Measurements from ENCODE around the gene SPATA16.
"Not testable (repeated sequence)": the region's sequence is repeated elsewhere in the genome, so short reads cannot be mapped to it uniquely, and the experiment has no call there.

SPATA16 gene

DNA sequence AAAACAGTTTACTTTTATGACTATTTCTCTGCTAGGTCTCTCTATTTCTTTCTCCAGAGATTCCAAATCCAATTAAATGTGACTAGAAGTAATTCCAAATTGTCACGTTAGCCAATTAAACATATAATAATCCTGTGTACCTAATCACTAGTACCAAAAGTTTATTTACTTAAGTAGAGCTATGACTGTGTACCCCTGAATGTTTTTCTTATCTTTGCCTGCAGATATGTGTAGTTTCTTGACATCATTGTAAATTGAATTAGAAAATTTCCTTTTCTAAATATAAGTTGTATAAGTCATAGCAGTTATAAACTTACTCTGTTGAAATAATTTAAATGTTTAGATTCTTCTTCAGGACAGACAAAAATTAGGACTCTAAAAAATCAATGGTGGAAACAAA lies 163.3 kb downstream of the SPATA16 start:
- Histone ChIP-seq H3K9me3 (ENCODE audit: control insufficient read depth in 1 of 2, low read length in 2 of 2) (no peaks in the 10 kb centered on the region), H3K27ac (ENCODE audit: low read length) (no peak overlapping the region), H3K4me1 (ENCODE audit: control insufficient read depth in 1 of 2, insufficient read depth in 2 of 2, low read length in 2 of 2) (no peaks in the 10 kb centered on the region), H3K36me3 (ENCODE audit: control insufficient read depth in 1 of 2, insufficient read depth in 2 of 2, low read length in 2 of 2) (no peaks in the 10 kb centered on the region), H3K27me3 (ENCODE audit: low read depth, low read length) (no peaks in the 10 kb centered on the region), H3K4me3 (ENCODE audit: low read depth in 1 of 2, low read length in 2 of 2) (no peak overlapping the region)

DNA sequence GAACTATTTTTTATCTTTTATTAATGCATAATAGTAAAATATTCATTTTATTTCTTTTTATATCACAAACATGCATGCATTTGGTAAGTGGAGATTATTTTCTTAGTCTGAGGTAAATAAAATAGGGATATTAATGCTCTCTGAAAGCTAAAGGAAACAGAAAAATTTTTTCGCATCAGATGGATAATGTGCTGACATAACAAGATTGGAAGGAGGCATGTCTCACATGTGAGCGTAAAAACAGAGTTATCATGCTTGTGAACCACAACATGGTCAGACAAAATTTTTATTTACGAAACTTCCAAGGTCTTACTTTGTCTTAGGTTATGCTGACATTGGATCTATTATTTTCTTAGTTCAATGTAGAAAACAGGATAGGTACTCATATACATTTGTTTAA lies 166.1 kb downstream of the SPATA16 start:
- H3K36me3 ChIP-seq (ENCODE audit: control insufficient read depth in 1 of 2, insufficient read depth in 2 of 2, low read length in 2 of 2): no peaks in the 10 kb centered on the region
- no peaks in the 10 kb centered on the region for H3K4me1 ChIP-seq (ENCODE audit: control insufficient read depth in 1 of 2, insufficient read depth in 2 of 2, low read length in 2 of 2)
- H3K9me3 ChIP-seq (ENCODE audit: control insufficient read depth in 1 of 2, low read length in 2 of 2): no peaks in the 10 kb centered on the region
- no peaks in the 10 kb centered on the region for H3K27me3 ChIP-seq (ENCODE audit: low read depth, low read length)
- no peak overlapping the region for H3K4me3 ChIP-seq (ENCODE audit: low read depth in 1 of 2, low read length in 2 of 2)
- H3K27ac ChIP-seq (ENCODE audit: low read length): no peak overlapping the region

DNA sequence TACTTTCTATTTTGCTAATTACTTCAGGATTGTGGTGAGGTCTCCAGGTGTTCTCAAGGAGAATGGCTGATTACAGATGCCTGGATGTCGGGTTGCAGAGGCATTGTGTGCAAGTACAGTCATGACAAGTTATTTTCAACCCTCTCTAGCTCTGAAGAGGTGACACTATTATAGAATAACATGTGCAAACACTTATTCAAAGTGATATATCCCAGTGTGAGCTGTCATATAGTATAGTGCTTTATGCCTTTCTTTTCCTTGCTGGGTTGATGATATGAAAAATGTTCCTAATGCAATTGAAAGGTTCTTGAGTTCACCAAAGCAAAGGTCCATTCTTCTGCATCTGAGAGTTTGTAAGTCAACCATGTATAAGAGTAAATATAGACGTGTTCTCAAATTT lies 167.2 kb downstream of the SPATA16 start:
- Histone ChIP-seq H3K4me1 (ENCODE audit: control insufficient read depth in 1 of 2, insufficient read depth in 2 of 2, low read length in 2 of 2) (no peaks in the 10 kb centered on the region), H3K36me3 (ENCODE audit: control insufficient read depth in 1 of 2, insufficient read depth in 2 of 2, low read length in 2 of 2) (no peaks in the 10 kb centered on the region), H3K27me3 (ENCODE audit: low read depth, low read length) (no peaks in the 10 kb centered on the region), H3K4me3 (ENCODE audit: low read depth in 1 of 2, low read length in 2 of 2) (no peak overlapping the region), H3K27ac (ENCODE audit: low read length) (no peak overlapping the region), H3K9me3 (ENCODE audit: control insufficient read depth in 1 of 2, low read length in 2 of 2) (no peaks in the 10 kb centered on the region)

DNA sequence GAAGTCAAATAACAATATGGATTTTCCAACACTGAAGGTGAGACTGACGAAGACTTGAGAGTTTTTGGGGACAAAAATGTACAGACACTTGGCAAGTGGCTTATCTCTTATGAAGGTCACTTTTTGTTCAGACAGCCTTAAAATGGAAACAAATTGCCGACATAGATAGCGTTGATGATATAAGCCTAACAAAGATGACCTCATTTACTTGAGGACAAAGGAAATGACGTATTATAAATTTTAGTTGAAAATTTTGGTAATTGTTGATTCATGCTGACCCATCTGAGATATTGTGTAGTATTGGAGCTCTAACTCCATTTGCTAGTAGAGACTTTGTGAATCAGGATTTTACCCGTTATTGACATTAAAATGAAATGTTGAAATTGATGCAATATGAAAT lies 168.3 kb downstream of the SPATA16 start:
- Histone ChIP-seq H3K9me3 (ENCODE audit: control insufficient read depth in 1 of 2, low read length in 2 of 2) (no peaks in the 10 kb centered on the region), H3K4me1 (ENCODE audit: control insufficient read depth in 1 of 2, insufficient read depth in 2 of 2, low read length in 2 of 2) (no peaks in the 10 kb centered on the region), H3K27ac (ENCODE audit: low read length) (no peak overlapping the region), H3K4me3 (ENCODE audit: low read depth in 1 of 2, low read length in 2 of 2) (no peak overlapping the region), H3K36me3 (ENCODE audit: control insufficient read depth in 1 of 2, insufficient read depth in 2 of 2, low read length in 2 of 2) (no peaks in the 10 kb centered on the region), H3K27me3 (ENCODE audit: low read depth, low read length) (no peaks in the 10 kb centered on the region)

DNA sequence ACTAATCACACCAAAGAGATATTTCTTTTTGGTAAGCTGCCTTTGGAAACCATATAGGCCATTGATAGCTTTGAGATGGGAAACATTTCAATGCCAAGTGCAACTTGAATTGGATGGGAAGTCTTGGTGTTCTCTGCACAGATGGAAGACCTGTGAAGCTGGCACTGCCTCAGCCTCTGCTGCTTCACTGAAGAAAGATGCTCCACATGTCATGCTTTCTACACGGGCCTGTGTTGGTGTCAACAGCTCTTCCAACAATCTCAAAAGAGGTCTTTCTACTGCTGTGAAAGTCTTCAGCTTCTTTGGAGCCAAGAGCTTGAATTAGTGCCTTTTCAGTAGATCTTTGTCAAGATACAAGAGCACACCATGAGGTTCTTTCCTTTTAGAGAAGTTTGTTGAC lies 169.0 kb downstream of the SPATA16 start:
- H3K27me3 ChIP-seq (ENCODE audit: low read depth, low read length): no peaks in the 10 kb centered on the region
- H3K4me1 ChIP-seq (ENCODE audit: control insufficient read depth in 1 of 2, insufficient read depth in 2 of 2, low read length in 2 of 2): no peaks in the 10 kb centered on the region
- no peaks in the 10 kb centered on the region for H3K36me3 ChIP-seq (ENCODE audit: control insufficient read depth in 1 of 2, insufficient read depth in 2 of 2, low read length in 2 of 2)
- H3K27ac ChIP-seq (ENCODE audit: low read length): no peak overlapping the region
- no peak overlapping the region for H3K4me3 ChIP-seq (ENCODE audit: low read depth in 1 of 2, low read length in 2 of 2)
- H3K9me3 ChIP-seq (ENCODE audit: control insufficient read depth in 1 of 2, low read length in 2 of 2): no peaks in the 10 kb centered on the region

DNA sequence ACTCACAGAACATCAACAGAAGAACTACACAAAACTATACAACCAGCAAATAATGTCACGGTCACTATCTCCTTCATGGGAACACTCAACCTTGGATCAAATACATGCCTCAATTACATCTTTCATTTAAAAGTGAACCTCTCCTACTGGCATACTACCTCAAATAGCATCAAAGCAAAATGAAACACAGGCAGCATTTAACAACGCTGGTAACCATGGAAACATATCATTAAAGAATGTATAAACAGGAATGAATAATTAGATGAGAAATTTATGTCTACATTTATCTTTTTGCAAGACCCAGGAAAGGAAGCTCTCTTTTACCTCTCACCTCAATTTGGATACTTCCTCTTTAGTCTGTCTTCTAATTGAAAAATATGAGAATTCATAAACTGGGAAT lies 172.4 kb downstream of the SPATA16 start:
- no peak overlapping the region for H3K4me3 ChIP-seq (ENCODE audit: low read depth in 1 of 2, low read length in 2 of 2)
- no peaks in the 10 kb centered on the region for H3K9me3 ChIP-seq (ENCODE audit: control insufficient read depth in 1 of 2, low read length in 2 of 2)
- H3K4me1 ChIP-seq (ENCODE audit: control insufficient read depth in 1 of 2, insufficient read depth in 2 of 2, low read length in 2 of 2): no peaks in the 10 kb centered on the region
- no peaks in the 10 kb centered on the region for H3K36me3 ChIP-seq (ENCODE audit: control insufficient read depth in 1 of 2, insufficient read depth in 2 of 2, low read length in 2 of 2)
- H3K27ac ChIP-seq (ENCODE audit: low read length): no peak overlapping the region
- no peaks in the 10 kb centered on the region for H3K27me3 ChIP-seq (ENCODE audit: low read depth, low read length)

DNA sequence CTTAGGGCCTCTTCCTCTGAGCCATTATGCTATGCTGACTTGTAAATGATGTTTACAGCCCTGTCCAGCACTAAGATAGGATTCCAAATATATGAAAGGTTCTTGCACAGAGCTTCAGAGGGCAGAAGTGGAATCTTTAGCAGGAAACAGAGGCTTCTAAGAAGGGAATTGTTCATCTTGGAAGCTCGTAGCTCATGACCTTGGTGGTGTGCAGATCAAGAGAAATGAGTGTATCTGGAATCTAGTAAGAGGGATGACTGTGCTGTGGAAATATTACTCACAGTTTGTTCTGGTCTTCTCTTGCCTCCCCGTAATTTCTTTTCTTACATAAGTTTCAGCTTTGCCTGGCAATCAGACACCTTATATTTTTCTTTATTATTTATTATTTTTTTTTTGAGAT lies 175.8 kb downstream of the SPATA16 start:
- H3K9me3 ChIP-seq (ENCODE audit: control insufficient read depth in 1 of 2, low read length in 2 of 2): no peaks in the 10 kb centered on the region

DNA sequence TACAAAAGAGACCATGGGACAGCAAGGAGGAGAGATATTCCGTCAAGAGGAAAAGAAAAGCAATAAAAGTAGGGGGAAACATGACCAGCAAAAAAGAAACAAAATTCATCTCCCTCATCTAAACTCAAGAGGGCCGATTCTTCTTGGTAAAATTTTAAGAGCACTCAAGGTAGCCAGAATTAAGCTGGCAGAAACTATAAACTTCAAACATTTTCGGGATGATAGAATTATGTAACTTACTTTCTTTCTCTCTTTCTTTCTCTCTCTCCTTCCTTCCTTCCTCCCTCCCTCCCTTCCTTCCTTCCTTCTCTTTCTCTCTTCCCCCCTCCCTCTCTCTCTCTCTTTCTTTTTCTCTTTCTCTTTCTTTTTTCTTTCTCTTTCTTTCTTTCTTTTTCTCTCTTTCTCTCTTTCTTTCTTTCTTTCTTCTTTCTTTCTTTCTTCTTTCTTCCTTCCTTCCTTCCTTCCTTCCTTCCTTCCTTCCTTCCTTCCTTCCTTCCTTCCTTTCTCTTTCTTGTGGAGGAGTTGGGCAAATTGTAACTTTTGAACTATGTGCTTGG lies 180.3 kb downstream of the SPATA16 start:
- H3K4me1 ChIP-seq (ENCODE audit: control insufficient read depth in 1 of 2, insufficient read depth in 2 of 2, low read length in 2 of 2); H3K4me3 ChIP-seq (ENCODE audit: low read depth in 1 of 2, low read length in 2 of 2); H3K36me3 ChIP-seq (ENCODE audit: control insufficient read depth in 1 of 2, insufficient read depth in 2 of 2, low read length in 2 of 2); H3K27ac ChIP-seq (ENCODE audit: low read length); H3K9me3 ChIP-seq (ENCODE audit: control insufficient read depth in 1 of 2, low read length in 2 of 2); H3K27me3 ChIP-seq (ENCODE audit: low read depth, low read length): not testable (repeated sequence)

More for the DNA sequence above, 175.8 kb downstream of the SPATA16 start:
- Histone ChIP-seq H3K27me3 (ENCODE audit: low read depth, low read length) (no peaks in the 10 kb centered on the region), H3K36me3 (ENCODE audit: control insufficient read depth in 1 of 2, insufficient read depth in 2 of 2, low read length in 2 of 2) (no peaks in the 10 kb centered on the region), H3K27ac (ENCODE audit: low read length) (no peak overlapping the region), H3K4me3 (ENCODE audit: low read depth in 1 of 2, low read length in 2 of 2) (no peak overlapping the region), H3K4me1 (ENCODE audit: control insufficient read depth in 1 of 2, insufficient read depth in 2 of 2, low read length in 2 of 2) (no peaks in the 10 kb centered on the region)

DNA sequence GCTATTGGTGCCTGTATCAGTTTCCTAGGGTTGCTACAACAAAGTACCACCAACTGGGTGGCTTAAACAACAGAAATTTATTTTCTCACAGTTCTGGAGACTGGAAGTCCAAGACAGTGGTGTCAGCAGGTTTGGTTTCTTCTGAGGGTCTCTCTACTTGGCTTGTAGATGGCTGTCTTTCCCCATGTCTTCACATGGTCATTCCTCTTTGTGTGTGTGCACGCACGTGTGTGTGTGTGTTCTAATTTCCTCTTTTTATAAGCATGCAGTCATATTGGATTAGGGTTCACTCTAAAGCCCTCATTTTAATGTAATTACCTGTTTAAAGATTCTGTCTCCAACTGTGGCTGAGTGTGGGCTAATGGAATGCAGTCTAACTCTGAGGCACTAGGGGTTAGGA lies 182.5 kb downstream of the SPATA16 start:
- H3K27ac ChIP-seq (ENCODE audit: low read length): no peak overlapping the region
- no peaks in the 10 kb centered on the region for H3K4me1 ChIP-seq (ENCODE audit: control insufficient read depth in 1 of 2, insufficient read depth in 2 of 2, low read length in 2 of 2)
- no peaks in the 10 kb centered on the region for H3K36me3 ChIP-seq (ENCODE audit: control insufficient read depth in 1 of 2, insufficient read depth in 2 of 2, low read length in 2 of 2)
- no peaks in the 10 kb centered on the region for H3K27me3 ChIP-seq (ENCODE audit: low read depth, low read length)
- H3K4me3 ChIP-seq (ENCODE audit: low read depth in 1 of 2, low read length in 2 of 2): no peak overlapping the region
- H3K9me3 ChIP-seq (ENCODE audit: control insufficient read depth in 1 of 2, low read length in 2 of 2): no peaks in the 10 kb centered on the region

DNA sequence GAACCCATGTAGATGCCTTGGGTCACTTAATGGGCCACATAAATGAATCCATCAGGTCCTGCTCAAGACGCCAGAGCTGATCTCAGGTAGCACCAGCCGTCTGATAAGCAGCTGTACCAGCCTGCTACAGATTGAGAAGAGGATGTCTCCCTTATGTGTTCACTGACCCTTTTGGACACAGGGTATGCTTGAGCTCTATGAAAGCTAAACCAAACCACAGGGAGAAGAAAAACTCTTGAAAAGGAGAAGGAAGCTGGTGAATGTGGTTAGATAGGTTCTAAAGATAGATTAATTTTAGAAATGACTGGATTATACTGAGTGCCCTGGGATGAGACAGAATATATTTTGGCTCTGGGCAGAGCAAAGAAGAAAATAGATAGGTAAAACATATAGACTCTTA lies 187.5 kb downstream of the SPATA16 start:
- H3K36me3 ChIP-seq (ENCODE audit: control insufficient read depth in 1 of 2, insufficient read depth in 2 of 2, low read length in 2 of 2): no peaks in the 10 kb centered on the region
- H3K4me3 ChIP-seq (ENCODE audit: low read depth in 1 of 2, low read length in 2 of 2): no peak overlapping the region
- no peak overlapping the region for H3K27ac ChIP-seq (ENCODE audit: low read length)
- H3K27me3 ChIP-seq (ENCODE audit: low read depth, low read length): no peaks in the 10 kb centered on the region
- no peaks in the 10 kb centered on the region for H3K4me1 ChIP-seq (ENCODE audit: control insufficient read depth in 1 of 2, insufficient read depth in 2 of 2, low read length in 2 of 2)
- no peaks in the 10 kb centered on the region for H3K9me3 ChIP-seq (ENCODE audit: control insufficient read depth in 1 of 2, low read length in 2 of 2)

DNA sequence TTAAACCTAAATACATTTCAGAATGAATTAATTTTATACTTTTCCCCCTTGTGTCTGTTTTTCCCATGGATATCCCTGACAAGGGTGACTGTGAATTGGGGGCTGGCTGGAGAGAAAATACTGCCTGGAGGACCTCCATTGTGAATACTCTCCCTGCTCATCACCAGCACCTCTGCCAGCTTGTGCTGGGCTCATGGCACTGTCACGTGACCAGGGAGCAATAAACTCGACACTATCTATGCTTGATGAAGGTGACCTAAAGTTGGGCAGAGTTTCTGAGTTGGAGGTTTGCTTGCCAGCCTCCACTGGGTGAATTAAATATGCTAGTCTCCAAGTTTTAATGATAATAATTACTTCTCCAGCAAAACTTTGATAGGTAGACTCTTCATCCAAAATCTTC lies 189.5 kb downstream of the SPATA16 start:
- Histone ChIP-seq H3K36me3 (ENCODE audit: control insufficient read depth in 1 of 2, insufficient read depth in 2 of 2, low read length in 2 of 2) (no peaks in the 10 kb centered on the region), H3K27ac (ENCODE audit: low read length) (no peak overlapping the region), H3K27me3 (ENCODE audit: low read depth, low read length) (no peaks in the 10 kb centered on the region), H3K4me3 (ENCODE audit: low read depth in 1 of 2, low read length in 2 of 2) (no peak overlapping the region), H3K4me1 (ENCODE audit: control insufficient read depth in 1 of 2, insufficient read depth in 2 of 2, low read length in 2 of 2) (no peaks in the 10 kb centered on the region), H3K9me3 (ENCODE audit: control insufficient read depth in 1 of 2, low read length in 2 of 2) (no peaks in the 10 kb centered on the region)

DNA sequence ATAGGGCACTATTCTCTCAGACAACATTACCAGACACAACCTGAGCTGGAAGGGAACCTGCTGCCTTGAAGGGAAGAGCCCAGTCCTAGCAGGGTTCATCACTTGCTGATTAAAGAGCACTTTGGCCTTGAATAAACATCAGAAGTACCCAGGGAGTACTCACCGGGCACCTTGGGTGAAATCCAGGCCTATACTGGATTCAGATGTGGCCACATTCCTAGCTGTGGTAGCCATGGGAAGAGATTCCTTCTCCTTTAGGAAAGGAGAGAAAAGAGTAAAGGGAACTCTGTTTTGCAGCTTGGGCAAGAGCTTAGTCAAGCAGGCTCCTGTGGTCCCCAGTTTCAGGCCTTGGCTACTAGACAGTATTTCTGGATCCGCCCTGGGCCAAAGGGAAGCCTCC lies 195.0 kb downstream of the SPATA16 start:
- Histone ChIP-seq H3K27ac (ENCODE audit: low read length) (no peak overlapping the region), H3K4me3 (ENCODE audit: low read depth in 1 of 2, low read length in 2 of 2) (no peak overlapping the region), H3K4me1 (ENCODE audit: control insufficient read depth in 1 of 2, insufficient read depth in 2 of 2, low read length in 2 of 2) (no peaks in the 10 kb centered on the region), H3K36me3 (ENCODE audit: control insufficient read depth in 1 of 2, insufficient read depth in 2 of 2, low read length in 2 of 2) (no peaks in the 10 kb centered on the region), H3K9me3 (ENCODE audit: control insufficient read depth in 1 of 2, low read length in 2 of 2) (no peaks in the 10 kb centered on the region), H3K27me3 (ENCODE audit: low read depth, low read length) (no peaks in the 10 kb centered on the region)
